Endometrial microvascular endothelial cells (primary cell): ENCODE measurements around the gene JMJD6. TPM values are rescaled to one million over a fixed set of nuclear protein-coding genes. Genes with fewer than 3 reads are reported as not detected.

Experiments used
- in situ Hi-C: cut with HindIII; loops from 2 replicates; pipeline ENCODE4 v1.10.0; 2017; ENCODE audit warnings: low sequenced_read_pairs, low pct_unique_long_range_greater_than_20kb; ENCODE audit errors: inconsistent ontology term
- total RNA-seq: library from RNA; depleted of rRNA; stranded (reverse); fragments of >200 nt; gene quantifications from one replicate; pipeline ENCODE4 v1.2.3, GENCODE V29; 2015; ENCODE audit errors: inconsistent ontology term

JMJD6 gene
- total RNA-seq, 1 donor from 2014 or later: 31.5 TPM

DNA sequence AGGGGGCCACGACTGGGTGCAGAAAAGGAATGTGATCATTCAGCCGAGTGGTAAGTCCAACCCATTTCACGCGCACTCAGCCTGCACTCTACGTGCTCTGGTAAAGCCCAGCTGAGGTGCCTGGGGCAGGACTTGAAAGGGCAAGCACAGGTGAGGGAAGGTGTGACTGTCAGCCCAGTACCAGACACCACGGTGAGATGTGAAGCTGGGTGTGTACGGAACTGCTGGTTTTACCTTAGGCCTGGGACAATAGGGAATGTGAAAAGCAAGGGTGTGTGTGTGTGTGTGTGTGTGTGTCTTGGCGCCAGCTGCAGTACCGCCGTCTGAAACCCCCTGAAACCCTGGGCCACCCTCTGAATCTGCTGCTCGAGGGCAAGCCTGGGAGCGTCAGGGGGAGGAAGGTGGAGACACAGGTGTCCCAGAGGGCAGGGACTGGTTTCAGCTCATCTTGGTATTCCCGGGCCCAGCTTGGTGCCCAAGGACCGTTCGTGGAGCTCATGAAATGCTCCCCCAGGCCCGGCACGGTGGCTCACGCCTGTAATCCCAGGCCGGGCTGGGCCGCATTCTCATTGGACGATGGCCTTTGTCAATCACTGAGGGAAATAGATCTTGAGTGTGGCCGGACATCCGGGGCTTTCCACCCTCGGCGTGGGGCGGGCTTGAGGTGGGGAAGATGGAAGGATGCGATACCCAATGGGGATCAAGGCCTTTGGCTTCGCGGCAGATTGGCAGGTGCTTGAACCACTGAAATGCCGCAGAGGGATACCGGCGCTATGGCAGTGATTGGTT lies 55.1 kb downstream of the JMJD6 start:
- in situ Hi-C loops: no loop called here

GRCh38 chr17:76670718-76671122 lies 55.7 kb downstream of the JMJD6 start:
- in situ Hi-C loops: no loop called here

DNA sequence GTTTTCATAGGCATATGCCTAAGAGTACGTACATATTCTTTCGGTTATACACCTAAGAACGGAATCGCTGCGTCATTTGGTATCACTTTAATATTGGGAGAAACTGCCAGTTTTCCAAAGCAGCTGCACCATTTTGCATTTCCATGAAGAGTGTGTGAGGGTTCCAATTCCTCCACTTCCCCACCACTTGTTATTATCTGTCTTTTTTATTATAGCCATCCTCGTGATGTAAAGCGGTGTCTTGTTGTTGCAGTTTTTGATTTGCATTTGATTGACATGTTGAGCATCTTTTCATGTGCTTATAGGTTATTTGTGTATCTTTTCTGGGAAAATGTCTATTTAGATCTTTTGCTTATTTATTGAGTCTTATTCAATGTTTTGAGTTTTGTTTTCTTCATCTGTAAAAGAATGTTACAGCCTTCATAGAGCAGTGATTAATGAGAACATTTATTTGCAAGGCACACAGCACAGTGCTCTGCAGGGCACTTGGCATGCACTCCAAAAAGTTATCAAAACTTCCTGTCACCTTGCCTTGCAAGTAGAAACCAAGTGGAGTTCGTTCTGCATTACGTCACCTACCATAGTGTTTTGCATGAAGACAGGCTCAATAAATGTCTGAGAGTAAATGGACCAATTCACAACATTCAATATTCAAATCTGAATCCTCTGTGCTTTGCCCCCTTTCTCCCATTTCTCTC lies 56.2 kb downstream of the JMJD6 start:
- in situ Hi-C loops: no loop called here

Other genes with a start within 250 kb of the JMJD6 start
- 42.8 TPM for gene RHBDF2, start 225.2 kb downstream of the JMJD6 start, total RNA-seq
- gene CYGB, start 188.9 kb downstream of the JMJD6 start, total RNA-seq: 0.37 TPM
- gene PRCD, start 186.6 kb downstream of the JMJD6 start, total RNA-seq: not detected
- gene ST6GALNAC2, start 140.7 kb downstream of the JMJD6 start, total RNA-seq: not detected
- not detected for gene ST6GALNAC1, start 82.8 kb downstream of the JMJD6 start, total RNA-seq
- gene MXRA7, start 15.6 kb downstream of the JMJD6 start, total RNA-seq: 265 TPM
- 18.9 TPM for gene METTL23, start 233 bp upstream of the JMJD6 start, total RNA-seq
- 387 TPM for gene SRSF2, start 10.7 kb upstream of the JMJD6 start, total RNA-seq
- gene MFSD11, start 11.5 kb upstream of the JMJD6 start, total RNA-seq: 44.9 TPM
- 0.56 TPM for gene MGAT5B, start 141.8 kb upstream of the JMJD6 start, total RNA-seq